H9 (cell line): ENCODE data around the gene CPB2. TPM values are rescaled to one million over a fixed set of nuclear protein-coding genes. Genes with fewer than 3 reads are reported as not detected.

Experiments
- DNase-seq: peaks from one replicate; pipeline ENCODE4 v3.0.0-alpha.2; 2017
- H2AFZ ChIP-seq: one replicate; pipeline ENCODE4 v1.6.1; 2013; ENCODE audit warnings: mild to moderate bottlenecking, low read length, control low read depth, moderate library complexity
- H2AK5ac ChIP-seq: 2 replicates; pipeline ENCODE4 v1.6.1; 2013; ENCODE audit warnings: low read length, control low read depth, mixed read lengths; ENCODE audit not compliant: insufficient read length
- H2BK120ac ChIP-seq: one replicate; pipeline ENCODE4 v1.6.1; 2013; ENCODE audit warnings: low read depth, mild to moderate bottlenecking, low read length, control low read depth, inconsistent platforms; ENCODE audit not compliant: poor library complexity, severe bottlenecking
- H2BK12ac ChIP-seq: 2 replicates; pipeline ENCODE4 v1.6.1; 2013; ENCODE audit warnings: low read length, control low read depth, mixed read lengths, low read depth; ENCODE audit not compliant: insufficient read length
- H2BK15ac ChIP-seq: 2 replicates; pipeline ENCODE4 v1.6.1; 2013; ENCODE audit warnings: low read depth, low read length, control low read depth
- H2BK20ac ChIP-seq: one replicate; pipeline ENCODE4 v1.6.1; 2013; ENCODE audit warnings: low read depth, mild to moderate bottlenecking, low read length, control low read depth, inconsistent platforms; ENCODE audit not compliant: poor library complexity, severe bottlenecking
- H2BK5ac ChIP-seq: 2 replicates; pipeline ENCODE4 v1.6.1; 2013; ENCODE audit warnings: low read length, control low read depth, mixed read lengths; ENCODE audit not compliant: insufficient read length
- H3K14ac ChIP-seq: 2 replicates; pipeline ENCODE4 v1.6.1; 2013; ENCODE audit warnings: low read length, control low read depth; ENCODE audit not compliant: insufficient read depth
- H3K18ac ChIP-seq: 2 replicates; pipeline ENCODE4 v1.6.1; 2013; ENCODE audit warnings: low read depth, mild to moderate bottlenecking, mixed read lengths, low read length, control low read depth; ENCODE audit not compliant: insufficient read length
- H3K23ac ChIP-seq: 2 replicates; pipeline ENCODE4 v1.6.1; 2013; ENCODE audit warnings: low read length, control low read depth, mixed read lengths, low read depth; ENCODE audit not compliant: insufficient read length
- H3K23me2 ChIP-seq: 2 replicates; pipeline ENCODE4 v1.6.1; 2013; ENCODE audit warnings: low read depth, mild to moderate bottlenecking, mixed read lengths, low read length, control low read depth; ENCODE audit not compliant: insufficient read length, poor library complexity, severe bottlenecking
- H3K27ac ChIP-seq: 2 replicates; pipeline ENCODE4 v1.5.1; 2013; ENCODE audit warnings: low read length, control low read depth, mixed read lengths, low read depth; ENCODE audit not compliant: insufficient read length
- H3K27me3 ChIP-seq: 2 replicates; pipeline ENCODE4 v1.6.1; 2013; ENCODE audit warnings: low read length, control low read depth, inconsistent platforms; ENCODE audit not compliant: insufficient read depth
- H3K4ac ChIP-seq: 2 replicates; pipeline ENCODE4 v1.6.1; 2013; ENCODE audit warnings: low read depth, mild to moderate bottlenecking, control low read depth, inconsistent platforms, low read length, moderate library complexity
- H3K4me1 ChIP-seq: 2 replicates; pipeline ENCODE4 v1.6.1; 2013; ENCODE audit warnings: low read length, control low read depth, inconsistent platforms; ENCODE audit not compliant: insufficient read depth
- H3K4me2 ChIP-seq: 2 replicates; pipeline ENCODE4 v1.6.1; 2013; ENCODE audit warnings: low read length, control low read depth, mixed read lengths; ENCODE audit not compliant: insufficient read length, insufficient read depth
- H3K56ac ChIP-seq: 2 replicates; pipeline ENCODE4 v1.6.1; 2013; ENCODE audit warnings: low read depth, mild to moderate bottlenecking, mixed read lengths, low read length, control low read depth; ENCODE audit not compliant: insufficient read length
- H3K79me1 ChIP-seq: 2 replicates; pipeline ENCODE4 v1.6.1; 2013; ENCODE audit warnings: low read depth, mild to moderate bottlenecking, moderate library complexity, low read length, control low read depth, inconsistent platforms; ENCODE audit not compliant: insufficient read depth, poor library complexity, severe bottlenecking
- H3K79me2 ChIP-seq: 2 replicates; pipeline ENCODE4 v1.6.1; 2013; ENCODE audit warnings: low read length, control low read depth, inconsistent platforms; ENCODE audit not compliant: insufficient read depth
- H3K9ac ChIP-seq: 2 replicates; pipeline ENCODE4 v1.6.1; 2013; ENCODE audit warnings: low read length, control low read depth, mixed read lengths; ENCODE audit not compliant: insufficient read length; ENCODE audit errors: extremely low read depth
- H3K9me3 ChIP-seq: one replicate; pipeline ENCODE4 v1.6.1; 2013; ENCODE audit warnings: low read depth, low read length, inconsistent platforms; ENCODE audit not compliant: control insufficient read depth
- H3T11ph ChIP-seq: one replicate; pipeline ENCODE4 v1.6.1; 2013; ENCODE audit warnings: mild to moderate bottlenecking, low read length, control low read depth, inconsistent platforms
- H4K20me1 ChIP-seq: one replicate; pipeline ENCODE4 v1.6.1; 2013; ENCODE audit not compliant: control insufficient read depth, insufficient read length, insufficient read depth
- H4K5ac ChIP-seq: 2 replicates; pipeline ENCODE4 v1.6.1; 2013; ENCODE audit warnings: low read depth, mild to moderate bottlenecking, mixed read lengths, low read length, control low read depth; ENCODE audit not compliant: insufficient read length
- H4K8ac ChIP-seq: replicated peaks from 2 replicates; pipeline ENCODE4 v1.6.1; 2013; ENCODE audit warnings: low read length, control low read depth, mixed read lengths, low read depth; ENCODE audit not compliant: insufficient read length
- H4K91ac ChIP-seq: 2 replicates; pipeline ENCODE4 v1.6.1; 2013; ENCODE audit warnings: low read depth, mild to moderate bottlenecking, moderate library complexity, mixed read lengths, low read length, control low read depth; ENCODE audit not compliant: insufficient read length
- H3K27ac Mint-ChIP-seq, 3 experiments: 2 replicates in 2 of 3; 3 replicates in 1 of 3; pipeline ENCODE4 v1.8.0; 2020 to 2021; ENCODE audit warnings: mixed read lengths in 3 of 3, mild to moderate bottlenecking in 1 of 3, moderate library complexity in 1 of 3
- H3K27me3 Mint-ChIP-seq: 2 replicates; pipeline ENCODE4 v1.8.0; 2021; ENCODE audit warnings: low read depth, mild to moderate bottlenecking, moderate library complexity, mixed read lengths
- H3K36me3 Mint-ChIP-seq, 3 experiments: 2 replicates in 2 of 3; 3 replicates in 1 of 3; pipeline ENCODE4 v1.8.0; 2020 to 2021; ENCODE audit warnings: low read depth in 3 of 3, mixed read lengths in 3 of 3; ENCODE audit not compliant: insufficient read depth in 1 of 3
- H3K4me1 Mint-ChIP-seq, 2 experiments: 2 replicates each; pipeline ENCODE4 v1.8.0; 2020; ENCODE audit warnings: mixed read lengths in 2 of 2
- H3K4me3 Mint-ChIP-seq, 2 experiments: 2 replicates in 1 of 2; 3 replicates in 1 of 2; pipeline ENCODE4 v1.8.0; 2020 to 2021; ENCODE audit warnings: mild to moderate bottlenecking in 2 of 2, mixed read lengths in 2 of 2, moderate library complexity in 1 of 2
- H3K9me3 Mint-ChIP-seq, 2 experiments: 2 replicates in 1 of 2; 3 replicates in 1 of 2; pipeline ENCODE4 v1.8.0; 2020; ENCODE audit warnings: mild to moderate bottlenecking in 2 of 2, mixed read lengths in 2 of 2, moderate library complexity in 1 of 2
- CTCF ChIP-seq: fragments of 200-600 bp; sonication (generic); conservative IDR thresholded peaks from 3 replicates; pipeline ENCODE4 v1.8.0; 2021; ENCODE audit warnings: antibody characterized with exemption, mild to moderate bottlenecking
- WGBS: extraction: QIAGEN DNeasy Blood & Tissue Kit; methylation state at CpG from one replicate; pipeline ENCODE4 v1.1.7; 2013; ENCODE audit warnings: missing lambda C conversion rate, low lambda C conversion rate, mixed read lengths; ENCODE audit not compliant: insufficient read length; ENCODE audit errors: extremely low coverage; 5-methylcytosine and 5-hydroxymethylcytosine counted together
- total RNA-seq: library from RNA; stranded (reverse); gene quantifications from 2 replicates; pipeline ENCODE4 v1.2.1, GENCODE V29; 2021

The CPB2 gene
- total RNA-seq, 1 experiment from 2014 or later, result not detected

GRCh38 chr13:46129955-46130618 lies 25.3 kb upstream of the CPB2 start:
- Histone ChIP-seq H2BK5ac (no peak overlapping the region), H4K20me1 (no peaks in the 10 kb centered on the region), H3K79me2 (no peaks in the 10 kb centered on the region), H4K91ac (no peak overlapping the region), H3K4ac (no peak overlapping the region), H3K27ac (no peak overlapping the region), H3K23ac (no peak overlapping the region), H3K4me2 (no peak overlapping the region), H4K8ac (no peak overlapping the region), H2BK120ac (no peak overlapping the region), H3K27me3 (no peaks in the 10 kb centered on the region), H3K4me1 (peaks cover 2% of the 10 kb centered on the region; the same call in 1 of the 2 replicates), H3K56ac (no peak overlapping the region), H3K79me1 (no peaks in the 10 kb centered on the region), H3K23me2 (no peaks in the 10 kb centered on the region), H3T11ph (no peak overlapping the region), H2BK15ac (no peak overlapping the region), H2BK12ac (no peak overlapping the region), H3K14ac (no peak overlapping the region), H3K9me3 (no peaks in the 10 kb centered on the region), H2AFZ (no peak overlapping the region), H3K18ac (no peak overlapping the region), H3K9ac (no peak overlapping the region), H2AK5ac (no peak overlapping the region), H4K5ac (no peak overlapping the region), H2BK20ac (no peak overlapping the region)
- H3K4me3 Mint-ChIP-seq, result no peak overlapping the region
- H3K36me3 Mint-ChIP-seq, result no peaks in the 10 kb centered on the region
- no CpG with 5 or more reads among the region's 3 CpGs for WGBS
- H3K27ac Mint-ChIP-seq, result peak overlapping the region in 1 of 3 experiments; percentile 87; a peak in 1 of 7 replicates
- TF ChIP-seq CTCF, result no peak
- H3K4me1 Mint-ChIP-seq, result peaks cover under 1% of the 10 kb centered on the region in 2 experiments; a peak in 3 of 4 replicates
- DNase-seq, result no peak
- no peaks in the 10 kb centered on the region for H3K27me3 Mint-ChIP-seq
- no peaks in the 10 kb centered on the region for H3K9me3 Mint-ChIP-seq
